IPS-20b (cell line): ENCODE results near the gene AKR1A1.
"Not testable (repeated sequence)": the region's sequence is repeated elsewhere in the genome, so short reads cannot be mapped to it uniquely, and the experiment has no call there.

ENCODE experiments used
- H3K27ac ChIP-seq: one replicate; pipeline ENCODE4 v1.5.1; 2013; ENCODE audit warnings: low read length
- H3K27me3 ChIP-seq: 2 replicates; pipeline ENCODE4 v1.6.1; 2013; ENCODE audit warnings: mild to moderate bottlenecking, low read length, inconsistent platforms; ENCODE audit not compliant: insufficient read depth
- H3K36me3 ChIP-seq: 2 replicates; pipeline ENCODE4 v1.6.1; 2013; ENCODE audit warnings: low read depth, mild to moderate bottlenecking, inconsistent platforms, low read length, moderate library complexity; ENCODE audit not compliant: insufficient read depth
- H3K4me1 ChIP-seq: 2 replicates; pipeline ENCODE4 v1.6.1; 2013; ENCODE audit warnings: mild to moderate bottlenecking, control low read depth, inconsistent platforms, low read length, moderate library complexity; ENCODE audit not compliant: insufficient read depth
- H3K4me3 ChIP-seq: 2 replicates; pipeline ENCODE4 v1.5.1; 2013; ENCODE audit warnings: mild to moderate bottlenecking, low read length, inconsistent platforms
- H3K9ac ChIP-seq: 2 replicates; pipeline ENCODE4 v1.6.1; 2013; ENCODE audit warnings: low read depth, mild to moderate bottlenecking, inconsistent platforms, low read length, moderate library complexity
- H3K9me3 ChIP-seq: 2 replicates; pipeline ENCODE4 v1.6.1; 2013; ENCODE audit warnings: mild to moderate bottlenecking, low read depth, low read length, inconsistent platforms; ENCODE audit not compliant: insufficient read depth

The AKR1A1 gene

DNA sequence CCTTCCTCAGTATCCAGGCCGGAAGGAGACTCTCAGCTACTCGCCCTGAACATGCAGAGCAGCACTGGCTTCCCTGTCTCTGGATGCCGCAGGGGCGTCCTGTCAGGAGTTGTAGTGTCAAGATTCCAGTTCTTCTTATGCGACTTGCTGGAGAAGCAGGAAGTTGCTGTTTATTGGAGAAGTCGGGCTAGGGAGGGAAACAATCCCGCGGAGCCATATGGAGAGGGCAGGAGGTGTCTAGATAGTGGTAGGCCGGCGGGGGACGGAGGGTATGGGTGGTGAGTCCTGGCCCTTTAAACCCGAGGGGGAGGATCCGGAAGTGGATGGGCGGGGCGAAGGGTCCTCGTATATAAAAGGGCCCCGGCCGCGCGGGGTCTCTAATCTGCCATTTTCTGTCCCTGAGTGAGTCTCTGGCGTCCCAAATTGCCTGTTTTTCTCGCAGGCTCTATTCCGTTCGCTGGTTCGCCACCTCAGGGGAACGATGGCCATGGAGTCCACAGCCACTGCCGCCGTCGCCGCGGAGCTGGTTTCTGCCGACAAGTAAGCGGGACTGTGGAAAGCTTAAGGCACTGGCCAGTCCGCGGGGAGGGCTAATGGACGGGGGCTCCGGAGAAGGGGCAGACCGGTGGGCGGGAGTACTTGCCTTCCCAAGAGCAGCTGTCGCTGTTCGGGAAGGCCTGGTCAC, 33.2 kb downstream of the AKR1A1 start, which contains the start of gene NASP:
NASP (plus strand) TSS at position 376 of the 685 bp plus-strand sequence; CDS start at position 482, 106 bp downstream.
- Histone ChIP-seq H3K9me3 (no peaks in the 10 kb centered on the region), H3K36me3 (peaks cover 37% of the 10 kb centered on the region), H3K27ac (peak within 1 kb of the TSS; percentile 89), H3K9ac (peak within 1 kb of the TSS; percentile 97), H3K4me1 (peaks cover 6% of the 10 kb centered on the region; the same call in 1 of the 2 replicates), H3K27me3 (no peaks in the 10 kb centered on the region), H3K4me3 (peak within 1 kb of the TSS; percentile 90)

DNA sequence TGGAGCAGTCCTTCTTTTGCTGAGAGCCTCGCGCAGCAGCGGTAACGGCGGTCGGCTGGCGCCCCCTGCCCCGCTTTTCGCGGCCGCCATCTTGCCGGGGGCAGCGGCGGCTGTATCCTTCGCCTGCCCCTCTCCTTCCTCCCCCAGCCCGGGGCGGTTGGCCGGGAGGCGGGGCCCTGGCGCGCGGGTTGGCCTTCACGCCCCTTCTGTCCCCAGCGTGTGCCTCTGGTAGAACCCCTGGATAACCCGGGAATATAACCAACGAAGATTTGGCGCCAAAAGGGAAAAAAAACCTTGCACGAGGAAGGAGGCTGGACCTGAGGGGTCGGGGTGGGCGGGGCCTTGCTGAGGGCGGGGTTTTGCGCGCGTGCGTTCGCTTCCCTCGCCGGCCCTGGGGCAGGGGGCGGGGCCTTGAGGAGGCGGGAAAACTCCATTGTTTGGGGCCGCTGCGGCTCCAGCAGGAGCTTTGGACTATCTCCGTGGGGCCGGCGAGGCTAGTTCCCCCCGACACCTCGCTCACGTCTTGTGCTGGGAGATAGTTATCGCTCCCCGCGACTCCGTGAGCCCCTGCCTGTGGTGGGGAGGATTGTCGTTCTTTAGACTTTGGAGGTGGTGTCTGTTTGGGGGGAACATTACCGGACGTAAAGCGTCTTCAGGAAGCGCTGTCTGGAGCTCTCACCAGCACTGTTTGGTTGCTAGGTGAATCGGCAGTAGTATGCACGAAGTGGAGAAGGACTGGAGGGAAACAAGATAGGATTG, 33.9 kb downstream of the AKR1A1 start:
- Histone ChIP-seq H3K27ac (peak overlapping the region; percentile 89), H3K9me3 (no peaks in the 10 kb centered on the region), H3K36me3 (peaks cover 44% of the 10 kb centered on the region), H3K4me3 (peak overlapping the region; percentile 90), H3K27me3 (no peaks in the 10 kb centered on the region), H3K9ac (peak overlapping the region; percentile 97), H3K4me1 (peaks cover 6% of the 10 kb centered on the region; the same call in 1 of the 2 replicates)

- H3K27me3 ChIP-seq, result no peaks in the 10 kb centered on the region
- H3K36me3 ChIP-seq, result peaks cover 50% of the 10 kb centered on the region
- peaks cover 6% of the 10 kb centered on the region; the same call in 1 of the 2 replicates for H3K4me1 ChIP-seq
- H3K27ac ChIP-seq, result peak overlapping the region; percentile 73
- peak overlapping the region; percentile 97 for H3K9ac ChIP-seq
- H3K9me3 ChIP-seq, result no peaks in the 10 kb centered on the region
- H3K4me3 ChIP-seq, result peak overlapping the region; percentile 90
These were observed 34.4 kb downstream of the AKR1A1 start for GRCh38 chr1:45585110-45585426.

DNA sequence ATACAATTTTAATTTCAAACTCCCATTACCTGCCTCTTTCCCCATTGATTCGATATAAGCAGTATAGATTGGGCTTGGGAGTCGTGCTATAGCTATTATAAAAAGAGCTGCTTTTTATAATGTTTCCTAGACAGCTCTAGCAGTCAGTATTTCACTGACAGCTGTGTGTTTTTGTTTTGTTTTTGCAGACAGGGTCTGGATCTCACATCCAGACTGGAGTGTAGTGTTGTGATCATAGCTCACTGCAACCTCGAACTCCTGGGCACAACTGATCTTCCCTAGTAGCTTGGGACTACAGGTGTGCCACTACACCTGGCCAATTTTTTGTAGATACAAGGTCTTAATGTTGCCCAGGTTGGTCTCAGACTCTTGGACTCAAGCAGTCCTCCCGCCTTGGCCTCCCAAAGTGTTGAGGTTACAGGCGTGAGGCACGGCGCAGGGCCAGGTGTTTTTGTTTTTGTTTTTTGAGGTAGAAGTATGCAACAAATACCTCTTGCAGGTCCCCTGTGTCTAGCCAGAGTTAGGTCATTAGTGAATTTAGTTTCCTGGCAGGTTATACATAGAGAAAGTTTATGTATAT, 35.0 kb downstream of the AKR1A1 start:
- Histone ChIP-seq H3K4me3 (peak overlapping the region; percentile 90), H3K27ac (no peak overlapping the region), H3K27me3 (no peaks in the 10 kb centered on the region), H3K4me1 (peaks cover 6% of the 10 kb centered on the region; the same call in 1 of the 2 replicates), H3K9me3 (no peaks in the 10 kb centered on the region), H3K36me3 (peaks cover 54% of the 10 kb centered on the region), H3K9ac (peak overlapping the region; percentile 97)

DNA sequence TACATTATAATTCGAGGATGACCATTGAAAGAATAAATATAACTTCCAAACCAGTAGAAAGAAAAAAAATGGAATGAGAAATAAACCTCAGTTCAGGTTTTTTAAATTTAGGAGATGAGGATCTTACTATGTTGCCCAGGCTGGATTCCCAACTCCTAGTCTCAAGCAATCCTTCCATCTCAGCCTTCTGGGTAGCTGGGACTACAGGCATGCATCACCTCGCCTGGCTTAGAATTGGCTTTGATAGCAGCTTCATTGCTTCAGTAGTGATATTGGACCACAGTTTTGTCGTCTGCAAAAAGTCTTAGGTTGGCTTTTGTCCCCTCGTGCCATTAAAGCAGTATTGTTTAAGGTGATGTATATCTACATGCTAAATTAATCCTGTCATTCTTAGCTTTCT, 36.1 kb downstream of the AKR1A1 start:
- peak overlapping the region; percentile 90 for H3K4me3 ChIP-seq
- no peaks in the 10 kb centered on the region for H3K9me3 ChIP-seq
- H3K4me1 ChIP-seq, result peaks cover 6% of the 10 kb centered on the region; the same call in 1 of the 2 replicates
- H3K36me3 ChIP-seq, result peaks cover 66% of the 10 kb centered on the region
- no peak overlapping the region for H3K27ac ChIP-seq
- no peaks in the 10 kb centered on the region for H3K27me3 ChIP-seq
- H3K9ac ChIP-seq, result peak overlapping the region; percentile 2; the same call in 1 of the 2 replicates

DNA sequence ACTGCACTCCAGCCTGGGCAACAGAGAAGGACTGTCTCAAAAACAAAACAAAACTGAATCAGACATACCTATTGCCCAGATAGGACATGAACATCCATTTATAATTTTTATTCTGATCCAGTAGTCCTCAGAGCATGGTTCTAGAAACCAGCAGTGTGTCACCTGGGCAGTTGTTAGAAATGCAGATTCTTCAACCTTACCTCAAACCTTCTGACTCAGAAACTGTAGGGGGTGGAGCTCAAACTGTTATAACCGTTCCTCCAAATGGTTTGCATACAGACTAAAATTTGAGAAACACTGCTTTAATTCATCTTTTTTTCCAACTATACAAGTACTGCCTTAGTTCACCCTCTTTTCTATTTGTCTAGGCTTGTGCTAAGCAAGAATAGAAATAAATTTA, 39.2 kb downstream of the AKR1A1 start:
- Histone ChIP-seq H3K27ac (no peak overlapping the region), H3K9ac (no peak overlapping the region)

GRCh38 chr1:45594412-45594811, 43.8 kb downstream of the AKR1A1 start:
- H3K27ac ChIP-seq, result no peak overlapping the region
- no peak overlapping the region for H3K4me3 ChIP-seq
- no peaks in the 10 kb centered on the region for H3K9me3 ChIP-seq
- H3K9ac ChIP-seq, result no peak overlapping the region
- H3K36me3 ChIP-seq, result peaks cover 98% of the 10 kb centered on the region
- no peaks in the 10 kb centered on the region for H3K4me1 ChIP-seq
- H3K27me3 ChIP-seq, result no peaks in the 10 kb centered on the region

More for the DNA sequence above, 39.2 kb downstream of the AKR1A1 start:
- Histone ChIP-seq H3K9me3 (no peaks in the 10 kb centered on the region), H3K4me3 (no peak overlapping the region), H3K4me1 (peaks cover 6% of the 10 kb centered on the region; the same call in 1 of the 2 replicates), H3K36me3 (peaks cover 91% of the 10 kb centered on the region), H3K27me3 (no peaks in the 10 kb centered on the region)

- H3K9me3 ChIP-seq, H3K4me3 ChIP-seq, H3K9ac ChIP-seq, H3K27ac ChIP-seq, H3K27me3 ChIP-seq, H3K4me1 ChIP-seq: not testable (repeated sequence)
- peaks cover 97% of the 10 kb centered on the region for H3K36me3 ChIP-seq
These were observed 46.1 kb downstream of the AKR1A1 start for GRCh38 chr1:45596765-45597164.

GRCh38 chr1:45604239-45604638, 53.6 kb downstream of the AKR1A1 start:
- Histone ChIP-seq H3K4me3 (no peak overlapping the region), H3K27ac (no peak overlapping the region), H3K9me3 (no peaks in the 10 kb centered on the region), H3K9ac (no peak overlapping the region), H3K4me1 (no peaks in the 10 kb centered on the region), H3K36me3 (peaks cover 98% of the 10 kb centered on the region), H3K27me3 (no peaks in the 10 kb centered on the region)

DNA sequence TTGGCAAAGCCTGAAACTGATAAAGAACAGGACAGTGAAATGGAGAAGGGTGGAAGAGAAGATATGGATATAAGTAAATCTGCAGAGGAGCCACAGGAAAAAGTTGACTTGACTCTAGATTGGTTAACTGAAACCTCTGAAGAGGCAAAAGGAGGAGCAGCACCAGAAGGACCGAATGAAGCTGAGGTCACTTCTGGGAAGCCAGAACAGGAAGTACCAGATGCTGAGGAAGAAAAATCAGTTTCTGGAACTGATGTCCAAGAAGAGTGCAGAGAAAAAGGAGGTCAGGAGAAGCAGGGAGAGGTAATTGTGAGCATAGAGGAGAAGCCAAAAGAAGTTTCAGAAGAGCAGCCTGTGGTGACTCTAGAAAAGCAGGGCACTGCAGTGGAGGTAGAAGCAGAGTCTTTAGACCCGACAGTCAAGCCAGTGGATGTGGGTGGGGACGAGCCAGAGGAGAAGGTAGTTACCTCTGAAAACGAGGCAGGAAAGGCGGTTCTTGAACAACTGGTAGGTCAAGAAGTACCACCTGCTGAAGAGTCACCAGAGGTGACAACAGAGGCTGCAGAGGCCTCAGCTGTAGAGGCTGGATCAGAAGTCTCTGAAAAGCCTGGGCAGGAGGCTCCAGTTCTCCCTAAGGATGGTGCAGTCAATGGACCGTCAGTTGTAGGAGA, 56.9 kb downstream of the AKR1A1 start:
- peaks cover 96% of the 10 kb centered on the region for H3K36me3 ChIP-seq

More for the DNA sequence above, 56.9 kb downstream of the AKR1A1 start:
- Histone ChIP-seq H3K9me3 (no peaks in the 10 kb centered on the region), H3K27ac (no peak overlapping the region), H3K27me3 (no peaks in the 10 kb centered on the region), H3K4me3 (no peak overlapping the region), H3K4me1 (no peaks in the 10 kb centered on the region), H3K9ac (no peak overlapping the region)
